GM18498 (cell line): Measurements from ENCODE around the gene LYPD6B.
"Not testable (repeated sequence)": the region's sequence is repeated elsewhere in the genome, so short reads cannot be mapped to it uniquely, and the experiment has no call there.

ENCODE experiments used
- ATAC-seq: cut with Tn5 transposase; IDR thresholded peaks from one replicate; pipeline ENCODE4 v1.9.1; 2021; ENCODE audit warnings: mild to moderate bottlenecking, moderate library complexity; ENCODE audit not compliant: unreplicated experiment

The LYPD6B gene

DNA sequence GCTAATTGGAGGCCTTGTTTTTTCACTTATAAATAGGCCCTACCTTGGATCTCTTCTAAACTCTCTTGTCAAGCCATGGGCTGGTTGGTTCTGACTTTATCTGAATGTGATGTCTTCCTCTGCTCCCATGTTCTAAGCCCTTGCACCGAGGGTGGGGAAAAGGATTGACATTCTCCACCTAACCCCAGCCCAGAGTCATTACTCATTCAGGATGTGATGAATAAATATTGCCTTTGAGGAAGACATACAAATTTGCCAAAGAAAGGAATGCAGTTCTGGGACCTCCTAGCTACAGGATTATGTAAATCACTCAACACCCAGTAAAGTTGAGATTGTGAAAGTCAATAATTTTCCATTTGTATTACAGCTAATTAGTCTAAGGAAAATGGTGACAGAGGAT, 149.8 kb downstream of the LYPD6B start:
- ATAC-seq, result no peak

- no peak for ATAC-seq
Measured at GRCh38 chr2:149189769-149190168, 151.3 kb downstream of the LYPD6B start.

DNA sequence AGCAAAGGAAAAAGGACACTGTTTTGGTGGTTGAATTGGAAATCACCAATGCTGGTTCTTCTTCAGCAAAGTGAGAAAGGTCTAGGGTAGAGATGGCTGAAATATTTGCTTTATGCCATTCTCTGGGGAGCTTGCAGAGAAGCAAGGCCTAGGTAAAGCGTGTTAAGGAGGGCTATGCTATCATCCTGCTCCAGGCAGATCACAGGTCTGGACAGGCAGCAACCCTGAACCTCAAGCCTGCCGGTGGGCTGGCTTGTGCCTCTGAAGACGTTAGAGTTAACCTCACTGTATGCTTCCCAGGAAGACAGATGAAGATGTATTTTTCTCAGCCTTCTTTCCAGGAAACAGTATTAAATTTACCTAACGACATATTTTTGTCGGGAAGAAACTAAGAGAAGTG, 153.4 kb downstream of the LYPD6B start:
- no peak for ATAC-seq

- ATAC-seq, result no peak
Measured at GRCh38 chr2:149192427-149192826, 153.9 kb downstream of the LYPD6B start.

DNA sequence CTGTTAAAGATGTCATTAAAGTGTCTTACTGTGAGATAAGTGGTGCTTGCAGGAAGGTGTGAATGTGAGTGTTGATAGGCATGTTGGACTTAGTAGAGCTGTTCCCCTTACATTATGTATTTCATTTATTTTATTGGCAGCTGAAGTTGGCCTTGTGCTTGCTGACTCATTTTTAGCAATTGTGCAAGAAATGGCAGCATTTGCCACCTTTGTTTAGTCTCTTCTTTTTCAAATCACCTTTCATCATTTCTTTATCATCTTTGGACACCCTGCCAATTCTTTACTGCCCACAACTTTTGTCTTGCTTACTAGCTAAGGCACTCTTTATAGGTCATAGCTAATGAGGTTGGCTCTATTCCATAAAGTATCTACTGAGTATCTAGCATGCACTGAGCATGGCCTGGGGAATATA, 161.6 kb downstream of the LYPD6B start:
- ATAC-seq, result no peak

DNA sequence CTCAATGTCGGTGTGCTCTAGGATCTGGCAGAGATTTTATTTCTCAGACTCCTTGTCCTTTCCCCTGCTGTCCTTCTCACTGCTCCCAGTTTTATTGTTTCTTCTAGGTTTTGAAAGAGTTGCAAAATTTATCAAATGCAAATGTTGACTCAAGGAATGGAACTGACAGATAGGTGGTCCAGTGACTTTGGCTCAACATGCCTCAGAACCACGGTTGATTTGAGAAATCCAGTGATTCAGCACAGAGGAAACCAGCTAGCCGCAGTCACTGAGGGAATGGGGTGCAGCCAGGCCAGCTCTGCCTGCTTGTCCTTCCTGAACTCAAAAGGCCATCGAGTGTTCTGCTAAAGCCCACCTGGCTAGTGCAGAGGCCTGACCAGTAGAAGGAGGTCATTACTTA, 166.2 kb downstream of the LYPD6B start:
- ATAC-seq, result no peak

- no peak for ATAC-seq
Measured at GRCh38 chr2:149205143-149205542, 166.6 kb downstream of the LYPD6B start.

- no peak for ATAC-seq
Measured at GRCh38 chr2:149213764-149214493, 175.4 kb downstream of the LYPD6B start.

- no peak for ATAC-seq
Measured at GRCh38 chr2:149218497-149218896, 180.0 kb downstream of the LYPD6B start.

- ATAC-seq, result no peak
Measured at GRCh38 chr2:149219856-149220255, 181.4 kb downstream of the LYPD6B start.

DNA sequence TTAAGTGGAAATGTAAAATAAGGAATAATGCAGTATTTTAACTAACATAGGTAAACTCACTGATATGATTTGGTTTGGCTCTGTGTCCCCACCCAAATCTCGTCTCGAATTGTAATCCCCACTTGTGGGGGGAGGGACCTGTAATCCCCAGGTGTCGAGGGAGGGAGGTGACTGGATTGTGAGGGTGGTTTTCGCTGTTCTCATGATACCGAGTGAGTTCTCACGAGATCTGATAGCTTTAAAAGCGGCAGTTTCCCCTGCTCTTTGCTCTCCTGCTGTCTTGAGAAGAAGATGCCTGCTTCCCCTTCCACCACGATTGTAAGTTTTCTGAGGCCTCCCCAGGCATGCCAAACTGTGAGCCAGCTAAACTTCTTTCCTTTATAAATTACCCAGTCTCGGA, 182.5 kb downstream of the LYPD6B start:
- no peak for ATAC-seq

DNA sequence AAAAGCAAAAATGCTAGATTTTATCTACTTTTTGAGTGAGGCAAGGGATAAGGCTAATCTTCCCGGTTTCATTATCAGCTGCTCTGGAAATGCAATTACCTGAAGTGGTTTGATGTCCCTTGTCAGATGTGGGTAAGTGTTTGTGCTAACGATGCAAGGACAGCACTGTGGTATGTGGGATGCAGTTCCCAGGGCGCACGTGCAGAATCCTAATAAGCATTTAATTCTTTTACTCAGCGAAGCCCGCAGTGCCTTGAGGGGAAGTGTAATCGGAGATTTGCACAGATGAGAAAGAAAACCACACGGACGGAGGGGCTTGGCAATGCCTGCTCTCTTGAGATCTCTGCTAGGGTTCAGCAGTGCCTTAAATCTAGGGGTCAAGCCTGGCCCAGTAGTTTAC, 183.4 kb downstream of the LYPD6B start:
- no peak for ATAC-seq

DNA sequence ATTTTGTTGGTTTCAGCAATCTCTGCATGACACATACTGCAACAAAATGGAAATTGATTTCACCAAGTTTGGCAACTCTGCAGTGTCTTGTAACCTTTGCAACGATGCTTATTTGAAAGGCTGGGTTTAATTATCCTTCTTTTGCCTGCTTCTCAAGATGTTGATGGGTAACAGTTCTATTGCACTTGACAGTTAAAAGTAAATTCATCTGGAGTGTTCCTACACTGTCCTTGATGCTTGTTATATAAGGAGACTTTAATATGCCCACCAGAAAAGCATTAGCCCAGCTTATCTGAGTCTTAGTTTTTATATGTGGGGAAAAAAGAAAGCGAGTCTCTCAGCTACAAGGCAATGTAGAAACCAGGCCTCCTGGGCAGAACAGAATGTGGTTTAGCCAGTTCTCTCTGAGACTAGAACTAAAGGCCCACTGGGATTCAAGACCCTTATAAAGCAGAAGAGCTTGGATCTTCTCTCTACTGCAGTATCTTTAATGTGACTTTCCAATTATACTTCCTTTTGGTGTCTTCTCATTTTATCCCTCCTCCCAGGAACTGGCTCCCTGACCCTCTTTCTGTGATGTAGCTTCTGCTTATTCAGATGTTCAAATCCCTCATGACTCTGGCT, 185.1 kb downstream of the LYPD6B start:
- ATAC-seq, result no peak

DNA sequence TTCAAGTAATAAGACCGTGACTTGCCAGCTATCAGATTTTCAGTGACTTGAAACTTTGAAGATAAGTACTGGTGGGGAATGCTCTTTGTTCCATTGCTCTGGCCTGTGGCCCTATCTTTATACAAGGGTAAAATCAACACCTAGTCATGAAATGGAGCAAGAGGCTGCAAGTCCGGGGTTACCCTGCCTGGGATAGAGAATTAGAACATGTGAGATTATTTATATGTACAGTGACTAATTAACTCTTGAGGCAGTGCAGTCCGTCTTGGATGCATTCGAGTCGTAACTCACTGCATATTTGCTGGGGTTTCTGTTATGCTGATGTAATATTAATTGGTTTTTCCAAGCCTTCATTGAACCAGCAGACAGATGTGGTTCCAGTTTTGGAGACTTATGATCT, 186.0 kb downstream of the LYPD6B start:
- ATAC-seq, result no peak

GRCh38 chr2:149225446-149225845, 186.9 kb downstream of the LYPD6B start:
- no peak for ATAC-seq

DNA sequence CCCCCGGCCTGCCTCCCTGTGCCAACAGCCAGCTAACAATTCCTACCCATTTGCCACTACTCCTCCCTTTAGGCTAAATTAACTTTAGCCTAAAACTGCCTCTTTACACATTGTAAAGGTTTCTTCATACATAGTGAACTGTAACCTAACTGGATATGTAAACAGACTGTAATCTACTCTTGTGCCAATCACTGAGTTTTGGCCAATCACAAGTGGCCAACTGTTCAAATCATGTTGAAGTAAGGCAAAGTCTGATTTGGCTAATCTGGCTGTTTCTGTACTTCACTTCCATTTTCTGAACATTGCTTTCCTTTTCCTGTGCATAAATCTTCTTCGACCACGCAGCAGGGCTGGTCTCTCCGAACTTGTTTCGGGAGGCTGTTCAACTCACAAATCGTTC, 188.3 kb downstream of the LYPD6B start:
- no peak for ATAC-seq

- no peak for ATAC-seq
Measured at GRCh38 chr2:149235816-149236375, 197.4 kb downstream of the LYPD6B start.

DNA sequence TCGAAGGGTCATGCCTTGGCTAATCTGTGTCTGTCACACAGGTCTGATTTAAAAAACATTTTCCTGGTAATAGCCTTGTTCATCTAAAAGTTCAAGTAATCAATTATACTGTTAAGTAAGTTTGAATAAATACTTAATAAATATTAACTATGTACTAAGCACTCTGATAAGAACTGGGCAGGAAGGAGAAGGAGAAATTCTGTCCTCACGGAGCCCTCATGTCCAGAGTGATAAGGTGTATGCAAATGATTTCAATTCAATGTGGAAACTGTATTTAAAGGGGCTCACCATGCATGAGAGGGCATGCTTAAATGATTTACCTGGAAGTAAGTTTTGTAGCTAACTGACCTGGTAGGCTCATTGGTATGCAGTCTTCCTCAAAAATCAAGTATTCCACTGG, 197.9 kb downstream of the LYPD6B start:
- ATAC-seq, result no peak

DNA sequence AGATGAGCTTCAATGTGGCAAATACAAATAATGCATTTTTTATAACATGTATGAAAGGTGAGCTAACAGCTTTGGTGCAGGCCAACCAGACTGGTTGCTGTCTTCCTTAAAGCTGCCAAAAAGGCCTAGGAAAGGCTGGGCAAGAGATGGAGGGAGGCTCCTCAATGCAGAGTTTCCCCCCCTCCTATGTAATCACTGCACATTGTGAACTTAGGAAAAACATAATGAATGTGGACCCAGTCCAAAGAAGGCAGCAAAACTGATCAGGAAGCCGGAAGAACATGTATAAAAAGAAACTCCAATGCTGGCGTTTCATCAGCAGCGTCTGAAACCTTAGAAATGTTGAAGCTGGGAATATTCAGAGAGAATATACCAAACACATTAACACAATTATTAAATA, 207.7 kb downstream of the LYPD6B start:
- no peak for ATAC-seq

DNA sequence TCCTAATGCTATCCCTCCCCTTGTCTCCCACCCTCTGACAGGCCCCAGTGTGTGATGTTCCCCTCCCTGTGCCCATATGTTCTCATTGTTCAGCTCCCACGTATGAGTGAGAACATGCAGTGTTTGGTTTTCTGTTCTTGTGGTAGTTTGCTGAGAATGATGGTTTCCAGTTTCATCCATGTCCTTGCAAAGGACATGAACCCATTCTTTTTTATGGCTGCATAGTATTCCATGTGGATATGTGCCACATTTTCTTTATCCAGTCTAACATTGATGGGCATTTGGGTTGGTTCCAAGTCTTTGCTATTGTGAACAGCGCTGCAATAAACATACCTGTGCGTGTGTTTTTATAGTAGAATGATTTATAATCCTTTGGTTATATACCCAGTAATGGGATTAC, 212.9 kb downstream of the LYPD6B start:
- not testable (repeated sequence) for ATAC-seq

GRCh38 chr2:149256877-149257276, 218.4 kb downstream of the LYPD6B start:
- not testable (repeated sequence) for ATAC-seq

GRCh38 chr2:149258531-149258930, 220.0 kb downstream of the LYPD6B start:
- no peak for ATAC-seq
